GM19463 (cell line): Measurements from ENCODE around the gene ZMIZ1.

Source experiments
- ATAC-seq: cut with Tn5 transposase; IDR thresholded peaks from one replicate; pipeline ENCODE4 v1.9.1; 2021; ENCODE audit warnings: mild to moderate bottlenecking, moderate library complexity; ENCODE audit not compliant: unreplicated experiment

ZMIZ1 gene

GRCh38 chr10:79050896-79051555 is 17.7 kb upstream of the ZMIZ1 start:
- no peak for ATAC-seq

- no peak for ATAC-seq
Observed at GRCh38 chr10:79051766-79052165, 17.0 kb upstream of the ZMIZ1 start.

GRCh38 chr10:79052291-79053080 is 16.3 kb upstream of the ZMIZ1 start:
- ATAC-seq, result peak; percentile 61

- no peak for ATAC-seq
Observed at GRCh38 chr10:79053081-79053434, 15.7 kb upstream of the ZMIZ1 start.

GRCh38 chr10:79053481-79054202 is 15.1 kb upstream of the ZMIZ1 start:
- ATAC-seq, result no peak

- ATAC-seq, result no peak
Observed at GRCh38 chr10:79054203-79055099, 14.3 kb upstream of the ZMIZ1 start.

- ATAC-seq, result no peak
Observed at GRCh38 chr10:79055100-79055782, 13.5 kb upstream of the ZMIZ1 start.

- no peak for ATAC-seq
Observed at GRCh38 chr10:79055892-79056291, 12.9 kb upstream of the ZMIZ1 start.

GRCh38 chr10:79056361-79056735 is 12.4 kb upstream of the ZMIZ1 start:
- ATAC-seq, result no peak

GRCh38 chr10:79056736-79057391 is 11.9 kb upstream of the ZMIZ1 start:
- ATAC-seq, result no peak

- ATAC-seq, result no peak
Observed at GRCh38 chr10:79057481-79058275, 11.1 kb upstream of the ZMIZ1 start.

- no peak for ATAC-seq
Observed at GRCh38 chr10:79058899-79059841, 9.6 kb upstream of the ZMIZ1 start.

- ATAC-seq, result no peak
Observed at GRCh38 chr10:79059859-79060379, 8.8 kb upstream of the ZMIZ1 start.

- ATAC-seq, result no peak
Observed at GRCh38 chr10:79060641-79061255, 8.0 kb upstream of the ZMIZ1 start.

GRCh38 chr10:79061441-79062315 is 7.1 kb upstream of the ZMIZ1 start:
- ATAC-seq, result no peak

GRCh38 chr10:79063071-79063491 is 5.7 kb upstream of the ZMIZ1 start:
- ATAC-seq, result no peak
